Suppressor macrophage treated with lipopolysaccharide for 1 hour (primary cell): ENCODE data around the gene KIF26A.

Experiments
- DNase-seq, 3 donors: peaks; one replicate each; pipeline ENCODE4 v3.0.0-alpha.2; 2020 to 2022

Gene KIF26A

GRCh38 chr14:104113631-104114420 lies 24.6 kb upstream of the KIF26A start:
- no peak for DNase-seq

GRCh38 chr14:104114421-104115130 lies 23.8 kb upstream of the KIF26A start:
- DNase-seq = no peak

DNA sequence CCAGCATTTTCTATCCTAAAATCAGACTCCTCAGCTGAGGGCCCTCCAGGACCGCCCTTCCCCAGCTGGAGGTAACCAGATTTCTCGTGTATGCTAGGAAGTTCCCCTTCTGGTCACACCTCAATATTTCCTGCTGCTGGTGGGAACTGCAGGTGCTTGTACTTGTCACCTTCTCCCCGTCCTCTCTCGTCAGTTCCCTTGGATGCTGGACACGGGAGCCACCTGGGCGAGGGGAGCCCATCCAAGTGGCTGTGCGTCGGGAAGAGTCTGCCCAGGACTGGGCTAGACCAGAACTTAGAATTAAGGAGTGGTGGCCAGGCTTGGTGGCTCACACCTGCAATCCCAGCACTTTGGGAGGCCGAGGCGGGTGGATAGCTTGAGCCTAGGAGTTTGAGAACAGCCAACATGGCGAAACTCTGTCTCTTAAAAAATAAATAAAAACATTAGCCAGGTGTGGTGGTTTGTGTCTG lies 23.2 kb upstream of the KIF26A start:
- DNase-seq = no peak

DNA sequence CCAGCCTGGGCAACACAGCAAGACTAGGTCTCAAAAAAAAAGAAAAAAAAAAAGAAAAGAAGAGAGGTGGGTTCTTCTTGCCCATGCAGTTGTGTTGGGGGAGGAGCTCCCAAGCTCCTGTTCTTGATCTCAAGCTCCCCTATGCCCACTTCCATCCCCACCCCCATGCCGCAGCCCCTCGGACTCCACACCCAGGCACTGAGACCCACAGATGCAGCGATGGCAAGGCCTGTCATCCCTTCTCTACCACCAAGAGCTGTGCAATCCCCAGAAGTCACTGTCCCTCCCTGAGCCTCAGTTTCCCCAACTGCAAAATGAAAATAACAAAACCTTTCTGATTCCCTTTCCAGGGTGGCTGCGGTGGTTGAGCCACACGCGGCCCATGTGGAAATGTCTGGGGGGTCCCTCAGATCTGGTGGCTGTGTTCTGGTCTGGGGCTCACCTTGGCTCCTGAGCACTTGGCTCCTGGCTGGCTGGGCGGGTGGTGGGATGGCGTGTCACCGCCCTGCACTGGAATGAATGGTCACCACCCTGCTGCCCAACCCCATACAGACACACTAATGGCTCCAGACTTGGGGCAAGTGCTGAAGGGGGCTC lies 22.6 kb upstream of the KIF26A start:
- DNase-seq = no peak

GRCh38 chr14:104116288-104116755 lies 22.1 kb upstream of the KIF26A start:
- no peak for DNase-seq

GRCh38 chr14:104116756-104117340 lies 21.5 kb upstream of the KIF26A start:
- peak in 1 of 3 donors; percentile 69 for DNase-seq

DNA sequence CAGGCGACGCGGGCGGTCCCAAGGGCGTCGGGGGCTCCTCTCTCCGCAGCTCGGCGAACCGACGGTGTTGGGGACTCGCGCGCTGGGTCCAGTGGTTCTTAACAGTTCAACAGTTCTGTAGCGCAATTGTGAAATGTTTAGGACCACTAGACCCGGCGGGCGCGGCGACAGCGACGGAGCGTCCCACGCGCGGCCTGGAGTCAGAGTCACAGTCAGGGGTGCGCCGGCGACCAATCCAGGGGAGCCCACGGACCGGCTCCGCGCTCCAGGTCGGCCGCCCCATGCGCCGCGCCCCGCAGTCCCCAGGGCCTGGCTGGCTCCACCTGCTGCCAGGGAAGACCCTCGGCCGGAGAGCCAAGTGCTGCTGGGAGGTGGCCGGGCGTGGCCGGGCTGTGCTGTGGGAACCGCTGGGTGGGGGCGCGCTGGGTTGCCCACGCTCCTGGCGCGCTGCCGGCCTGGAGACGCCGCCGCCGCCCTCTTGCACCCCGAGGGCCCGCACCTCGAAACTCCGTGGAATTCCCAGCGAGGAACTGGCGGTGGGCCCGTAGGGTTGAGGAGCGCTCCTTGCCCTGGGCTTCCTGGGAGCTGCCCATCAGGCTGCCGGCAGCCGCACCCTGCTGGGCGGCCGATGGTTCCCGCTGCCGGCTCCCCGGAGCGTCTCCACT lies 20.9 kb upstream of the KIF26A start:
- peak in 1 of 3 donors; percentile 24 for DNase-seq

- no peak for DNase-seq
These were observed 20.2 kb upstream of the KIF26A start for GRCh38 chr14:104118006-104118844.

DNA sequence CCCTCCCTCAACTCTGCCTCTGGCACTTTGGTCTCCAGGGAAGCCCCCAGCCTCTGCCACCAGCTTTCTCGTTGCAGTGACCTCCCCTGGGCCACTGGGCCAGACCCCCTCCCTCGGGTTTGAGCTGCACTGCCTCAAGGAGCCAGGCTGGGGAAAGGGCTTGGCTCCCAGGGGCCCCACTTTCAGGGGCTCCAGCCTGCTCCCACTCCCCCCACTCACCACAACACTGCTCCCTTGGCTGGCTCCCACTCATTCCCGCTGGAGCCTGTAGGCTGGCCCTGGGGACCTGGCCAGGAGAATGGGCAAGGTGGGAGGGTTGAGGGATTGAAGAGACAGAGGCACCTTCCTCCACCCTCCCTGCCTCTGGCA lies 19.3 kb upstream of the KIF26A start:
- DNase-seq = no peak

DNA sequence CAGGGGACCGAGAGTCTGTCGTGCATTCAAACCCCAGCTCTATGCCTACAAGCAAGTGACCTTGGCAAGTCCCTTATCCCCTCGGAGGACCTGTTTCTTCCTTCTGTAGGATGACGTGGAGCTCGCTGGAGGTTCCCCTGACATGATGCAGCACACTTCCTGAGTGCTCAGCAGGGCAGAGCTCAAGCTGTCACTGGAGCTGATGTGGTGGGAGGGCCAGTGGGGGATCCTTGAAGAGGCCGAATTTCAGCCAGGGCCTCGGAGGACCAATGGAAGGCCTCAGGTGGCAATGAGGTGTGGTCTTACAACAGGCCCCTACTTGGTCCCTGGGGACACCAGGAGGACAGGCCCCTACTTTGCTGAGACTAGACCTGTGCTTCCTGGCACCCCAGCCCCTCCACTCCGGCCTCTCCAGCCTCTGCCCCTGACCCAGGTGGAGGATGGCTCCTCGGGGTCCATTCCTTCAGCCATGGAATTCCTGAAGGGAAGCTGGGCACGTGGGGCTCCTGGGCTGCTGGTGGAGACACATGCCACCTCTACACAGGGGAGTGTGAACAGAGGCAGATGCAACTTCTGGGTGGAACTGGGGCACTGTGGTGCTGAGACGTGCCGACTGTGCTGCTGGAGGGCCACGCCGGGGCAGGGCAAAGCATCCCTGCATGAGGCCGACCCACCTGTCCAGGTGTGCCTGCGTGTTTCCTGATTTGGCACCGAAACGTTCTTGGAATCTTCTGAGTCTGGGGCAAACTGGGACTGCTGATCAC lies 18.7 kb upstream of the KIF26A start:
- peak in 1 of 3 donors; percentile 25 for DNase-seq

GRCh38 chr14:104120281-104120741 lies 18.1 kb upstream of the KIF26A start:
- no peak for DNase-seq

DNA sequence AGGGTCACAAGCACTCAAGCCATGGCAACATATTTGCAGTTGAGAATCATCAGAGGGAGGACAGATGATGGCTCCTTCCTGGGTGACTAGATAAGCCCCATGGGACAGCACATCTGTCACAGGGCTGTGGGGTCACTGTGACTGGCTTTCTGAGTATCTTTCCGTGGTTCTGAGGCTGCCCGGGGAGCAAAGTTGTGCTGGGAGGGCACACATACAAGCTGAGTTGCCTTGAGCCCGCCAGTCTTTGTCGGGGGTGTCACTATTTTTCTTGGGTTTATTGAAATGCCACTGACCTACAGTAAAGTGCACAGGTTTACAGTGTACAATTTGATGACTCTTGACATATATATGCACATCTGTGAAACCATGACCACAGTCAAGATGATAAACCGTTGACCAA lies 17.2 kb upstream of the KIF26A start:
- no peak for DNase-seq

GRCh38 chr14:104123879-104124278 lies 14.5 kb upstream of the KIF26A start:
- DNase-seq = no peak

- no peak for DNase-seq
These were observed 13.4 kb upstream of the KIF26A start for GRCh38 chr14:104125011-104125410.

DNA sequence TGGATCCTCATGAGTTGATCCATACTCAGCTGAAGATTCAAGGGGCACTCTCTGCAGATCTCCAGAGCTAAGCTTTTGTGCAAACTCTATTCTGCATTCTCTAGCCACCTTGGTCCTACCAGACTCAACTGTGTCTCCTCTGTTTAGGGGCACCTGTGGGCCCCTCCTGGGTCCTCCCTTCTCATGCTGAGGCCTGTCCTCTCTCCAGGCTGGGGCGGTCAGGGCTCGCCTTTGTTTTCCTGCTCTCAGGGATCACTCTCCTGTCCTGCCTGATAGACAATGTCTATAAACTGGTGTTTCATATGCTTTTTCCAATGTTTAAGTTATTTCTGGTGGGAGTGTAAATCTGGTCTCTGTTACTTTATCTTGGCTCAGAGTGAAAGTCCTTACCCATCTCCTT lies 11.6 kb upstream of the KIF26A start:
- no peak for DNase-seq

GRCh38 chr14:104128981-104129380 lies 9.4 kb upstream of the KIF26A start:
- DNase-seq = no peak

GRCh38 chr14:104129556-104129955 lies 8.8 kb upstream of the KIF26A start:
- no peak for DNase-seq

- DNase-seq = peak; percentile 68 to 72 (median 69)
These were observed 7.3 kb upstream of the KIF26A start for GRCh38 chr14:104130974-104131651.

GRCh38 chr14:104131968-104132732 lies 6.2 kb upstream of the KIF26A start:
- DNase-seq = no peak
